ENCODE measurements around the gene ZNF384.

Gene ZNF384

GRCh38 chr12:6618483-6619225, 70.5 kb downstream of the ZNF384 start:
- no peak for DNase-seq
